HG03558 (cell line): ENCODE measurements around the gene AQP12B.

Experiments
- ATAC-seq: cut with Tn5 transposase; IDR thresholded peaks from one replicate; pipeline ENCODE4 v1.9.1; 2021; ENCODE audit warnings: moderate number of reproducible peaks; ENCODE audit not compliant: unreplicated experiment; ENCODE audit errors: extremely low read depth

AQP12B gene

DNA sequence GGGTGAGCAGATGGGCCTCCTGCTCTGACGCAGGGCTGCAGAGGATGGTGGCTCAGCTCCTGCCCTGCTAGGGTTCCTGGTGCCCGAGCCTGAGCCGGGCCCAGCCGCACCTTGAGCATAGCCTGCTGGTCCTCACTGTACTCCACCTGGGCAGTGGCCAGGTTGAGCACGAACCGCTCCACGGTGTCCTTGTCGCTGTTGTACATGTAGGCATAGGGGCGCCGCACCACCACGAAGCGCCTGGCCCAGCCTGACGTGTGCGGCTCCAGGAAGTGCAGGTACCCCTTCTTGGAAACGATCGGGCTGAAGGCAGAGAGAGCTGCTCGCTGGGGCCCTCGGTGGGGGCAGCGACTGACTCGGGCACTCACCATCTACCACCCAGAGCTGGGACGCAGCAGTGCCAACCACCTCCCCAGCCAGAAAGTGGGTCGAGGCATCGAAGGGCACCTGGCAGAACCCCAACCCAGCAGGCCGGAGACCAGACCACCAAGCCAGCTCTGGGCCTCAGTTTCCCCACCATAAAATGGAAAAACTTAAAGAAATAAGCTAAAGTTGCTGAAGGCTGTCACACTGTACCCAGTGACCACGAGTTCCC is 36.3 kb upstream of the AQP12B start:
- no peak for ATAC-seq

GRCh38 chr2:240717681-240718581 is 35.2 kb upstream of the AQP12B start:
- no peak for ATAC-seq

GRCh38 chr2:240717181-240717641 is 34.5 kb upstream of the AQP12B start:
- no peak for ATAC-seq

GRCh38 chr2:240716130-240716798 is 33.6 kb upstream of the AQP12B start:
- no peak for ATAC-seq

DNA sequence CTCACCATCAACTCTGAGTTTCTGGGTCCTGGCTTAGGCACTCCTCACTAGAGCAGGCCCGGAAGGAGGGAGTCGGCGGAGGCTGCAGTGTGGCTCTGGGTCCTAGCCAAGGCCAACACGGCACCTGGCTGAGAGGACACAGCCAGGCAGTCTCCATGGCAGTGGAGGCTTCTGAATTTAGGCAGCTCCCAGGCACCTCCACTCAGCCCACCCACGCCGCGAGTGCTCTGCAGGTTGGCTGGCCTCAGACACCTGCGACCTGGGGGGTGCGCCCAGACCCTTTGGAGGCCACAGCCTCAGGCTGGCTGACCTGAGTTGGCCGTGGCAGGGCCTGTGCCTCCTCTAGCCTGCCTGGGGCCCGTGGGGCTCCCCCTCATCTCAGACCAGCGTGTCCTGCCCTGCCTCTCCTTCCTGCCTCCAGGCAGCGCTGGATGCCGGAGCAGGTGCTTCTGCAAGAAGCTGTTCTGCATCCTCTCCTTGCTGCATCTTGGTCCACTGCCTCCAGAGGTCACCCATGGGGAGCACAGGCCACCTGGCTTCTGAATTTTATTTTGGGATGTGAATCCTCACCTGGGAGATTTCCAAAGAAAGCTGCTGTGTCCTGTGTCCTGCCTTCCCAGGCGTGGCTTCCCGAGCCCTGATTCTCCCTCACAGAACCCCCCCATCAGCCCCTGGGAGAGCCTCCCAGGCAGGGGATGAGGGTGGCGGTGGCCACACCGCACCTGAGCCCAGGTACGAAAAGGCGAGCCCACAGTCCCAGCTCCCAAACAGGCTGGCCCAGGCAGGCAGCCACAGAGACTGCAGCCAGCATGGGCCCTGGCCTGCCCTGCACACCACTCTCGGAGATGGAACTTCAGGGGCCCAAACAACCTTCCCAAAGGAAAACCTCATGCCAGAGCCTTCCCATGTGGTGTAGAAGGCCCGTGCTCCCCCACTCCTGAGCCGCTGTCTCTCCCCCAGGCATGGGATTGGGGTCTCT is 32.4 kb upstream of the AQP12B start:
- no peak for ATAC-seq

GRCh38 chr2:240713928-240714746 is 31.5 kb upstream of the AQP12B start:
- no peak for ATAC-seq

- no peak for ATAC-seq
Observed at GRCh38 chr2:240713071-240713927, 30.6 kb upstream of the AQP12B start.

GRCh38 chr2:240712121-240712520 is 29.4 kb upstream of the AQP12B start:
- no peak for ATAC-seq

GRCh38 chr2:240711701-240712100 is 29.0 kb upstream of the AQP12B start:
- ATAC-seq: no peak

DNA sequence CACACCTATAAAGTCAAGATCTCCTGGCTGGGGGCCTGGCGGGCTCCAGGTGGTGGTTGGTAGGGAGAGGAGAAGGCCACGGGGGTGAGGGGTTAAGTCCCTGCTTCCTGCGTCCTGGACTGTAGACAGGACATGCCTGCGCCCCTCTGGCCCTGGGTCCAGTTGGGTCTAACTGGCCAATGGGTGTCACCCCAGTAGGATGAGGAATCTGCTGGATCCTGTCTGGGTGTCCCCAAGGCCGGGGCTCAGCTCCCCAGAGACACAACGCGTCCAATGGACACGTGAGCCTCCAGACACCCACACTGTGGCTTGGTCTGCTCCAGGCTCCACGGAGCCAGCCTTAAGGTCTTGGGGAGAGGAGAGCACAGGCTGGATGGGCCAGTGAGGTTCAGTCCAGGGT is 28.6 kb upstream of the AQP12B start:
- no peak for ATAC-seq

GRCh38 chr2:240708457-240708856 is 25.8 kb upstream of the AQP12B start:
- ATAC-seq: no peak

- ATAC-seq: no peak
Observed at GRCh38 chr2:240707821-240708220, 25.1 kb upstream of the AQP12B start.

DNA sequence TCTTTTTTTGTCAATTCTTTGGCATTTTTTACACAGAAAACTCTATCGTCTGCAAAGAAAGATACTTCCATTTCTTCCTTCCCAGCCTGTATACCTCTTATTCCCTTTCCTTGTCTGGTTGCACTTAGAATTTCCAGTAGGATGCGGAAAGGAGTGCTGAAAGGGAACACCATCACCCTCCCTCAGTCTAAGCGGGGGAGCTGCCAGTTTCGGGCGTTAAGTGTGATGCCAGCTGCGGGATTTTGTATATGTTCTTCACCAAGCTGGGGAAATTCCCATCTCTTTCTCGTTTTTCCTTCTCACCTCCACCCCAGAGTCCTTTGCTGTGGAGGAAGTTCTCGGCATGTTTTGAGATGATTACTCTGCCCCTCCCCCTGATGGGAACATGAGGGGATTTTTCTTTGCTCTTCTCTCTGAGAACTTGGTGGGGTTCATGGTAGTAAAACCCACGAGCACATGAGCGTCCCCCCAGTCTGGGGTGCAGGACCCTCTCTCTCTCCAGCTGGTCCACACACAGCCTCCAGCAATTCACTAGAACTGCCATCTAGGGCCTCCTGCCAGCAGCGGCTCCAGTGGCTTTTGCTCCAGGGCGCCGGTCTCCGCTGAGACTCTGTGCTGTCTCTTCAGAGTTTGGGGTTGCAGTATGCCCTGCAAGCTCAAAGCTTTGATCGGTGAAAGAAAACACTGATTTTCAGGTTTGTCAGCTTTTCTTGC is 24.5 kb upstream of the AQP12B start:
- ATAC-seq: no peak

- ATAC-seq: no peak
Observed at GRCh38 chr2:240705204-240705791, 22.6 kb upstream of the AQP12B start.

GRCh38 chr2:240704651-240705050 is 22.0 kb upstream of the AQP12B start:
- no peak for ATAC-seq

GRCh38 chr2:240703417-240704341 is 21.0 kb upstream of the AQP12B start:
- ATAC-seq: no peak
